Neutrophil (primary cell): ENCODE measurements around the gene BORCS5.
A peak's percentile ranks its signal among the peaks of the same experiment; 100 is the strongest.

ENCODE experiments used
- H3K27ac ChIP-seq: fragments of 200-600 bp; sonication (generic); 2 replicates; pipeline ENCODE4 v1.5.1; 2016; ENCODE audit warnings: mild to moderate bottlenecking, moderate library complexity
- H3K27me3 ChIP-seq: fragments of 200-600 bp; sonication (generic); 2 replicates; pipeline ENCODE4 v1.6.0; 2016; ENCODE audit warnings: mild to moderate bottlenecking
- H3K36me3 ChIP-seq: fragments of 200-600 bp; sonication (generic); 2 replicates; pipeline ENCODE4 v1.5.1; 2017
- H3K4me1 ChIP-seq, 2 experiments: fragments of 200-600 bp in 1 of 2; sonication (generic) in 1 of 2; 1 replicate in 1 of 2; 2 replicates in 1 of 2; pipeline versions ENCODE4 v1.5.1 to v1.6.1; 2013 to 2016; ENCODE audit warnings: low read depth in 1 of 2, low read length in 1 of 2, mild to moderate bottlenecking in 1 of 2, moderate library complexity in 1 of 2; ENCODE audit not compliant: control insufficient read depth in 1 of 2, insufficient read depth in 1 of 2
- H3K4me3 ChIP-seq, 2 experiments: fragments of 200-600 bp in 1 of 2; sonication (generic) in 1 of 2; 1 replicate in 1 of 2; 2 replicates in 1 of 2; pipeline ENCODE4 v1.5.1; 2013 to 2016; ENCODE audit warnings: low read depth in 1 of 2, low read length in 1 of 2, mild to moderate bottlenecking in 1 of 2, moderate library complexity in 1 of 2
- H3K9me3 ChIP-seq: fragments of 200-600 bp; sonication (generic); 2 replicates; pipeline ENCODE4 v1.5.1; 2016
- CTCF ChIP-seq: fragments of 200-600 bp; sonication (generic); IDR thresholded peaks from 2 replicates; pipeline ENCODE4 v1.5.1; 2016; ENCODE audit warnings: antibody characterized with exemption

Gene BORCS5

DNA sequence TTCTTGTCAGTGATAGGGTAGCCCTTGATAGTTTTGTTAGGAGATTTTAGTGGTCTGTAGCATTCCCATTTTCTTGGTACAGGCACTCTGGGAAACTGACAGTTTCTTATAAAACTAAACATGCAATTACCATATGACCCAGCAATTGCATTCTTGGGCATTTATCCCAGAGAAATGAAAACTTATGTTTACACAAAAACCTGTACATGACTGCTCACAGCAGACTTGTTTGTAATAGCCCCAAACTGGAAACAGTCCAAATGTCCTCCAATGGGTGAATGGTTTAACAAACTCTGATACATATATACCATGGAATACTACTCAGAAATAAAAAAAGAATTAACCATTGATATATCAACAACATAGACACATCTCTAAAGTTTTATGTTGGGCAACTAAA, 75.5 kb downstream of the BORCS5 start:
- H3K4me1 ChIP-seq: peaks cover 5 to 7% of the 10 kb centered on the region in 2 experiments
- no peak overlapping the region for H3K27ac ChIP-seq
- TF ChIP-seq CTCF: no peak

DNA sequence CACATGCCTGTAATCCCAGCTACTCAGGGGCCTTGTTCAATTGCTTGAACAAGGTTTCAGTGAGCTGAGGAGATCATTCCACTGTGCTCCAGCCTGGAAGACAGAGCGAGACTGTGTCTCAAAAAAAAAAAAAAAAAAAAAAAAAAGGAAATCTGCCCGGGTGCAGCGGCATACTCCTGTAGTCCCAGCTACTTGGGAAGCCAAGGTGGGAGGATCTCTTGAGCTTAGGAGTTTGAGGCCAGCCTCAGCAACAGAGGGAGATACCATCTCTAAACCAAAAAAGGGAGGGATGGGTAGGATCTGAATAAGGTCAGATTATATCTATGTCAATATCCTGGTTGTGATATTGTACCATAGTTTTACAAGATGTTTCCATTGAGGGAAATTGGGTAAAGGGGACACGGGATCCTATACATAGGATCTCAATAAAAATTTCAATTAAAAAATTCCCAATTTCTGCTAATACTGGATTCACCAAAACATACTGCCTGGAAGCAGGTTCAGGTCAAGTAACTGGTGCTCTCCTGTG, 76.4 kb downstream of the BORCS5 start:
- Histone ChIP-seq H3K4me1 (peaks cover 0 to 2% of the 10 kb centered on the region in 2 experiments), H3K9me3 (no peaks in the 10 kb centered on the region), H3K4me3 (no peak overlapping the region), H3K36me3 (peaks cover 12% of the 10 kb centered on the region), H3K27ac (no peak overlapping the region), H3K27me3 (no peaks in the 10 kb centered on the region)
- TF ChIP-seq CTCF: no peak

More for the DNA sequence above, 75.5 kb downstream of the BORCS5 start:
- no peaks in the 10 kb centered on the region for H3K9me3 ChIP-seq
- peaks cover 12% of the 10 kb centered on the region for H3K36me3 ChIP-seq
- no peak overlapping the region for H3K4me3 ChIP-seq
- no peaks in the 10 kb centered on the region for H3K27me3 ChIP-seq

- Histone ChIP-seq H3K27ac (no peak overlapping the region), H3K36me3 (peaks cover 12% of the 10 kb centered on the region), H3K4me3 (no peak overlapping the region), H3K9me3 (no peaks in the 10 kb centered on the region), H3K4me1 (peaks cover 15 to 21% of the 10 kb centered on the region in 2 experiments), H3K27me3 (no peaks in the 10 kb centered on the region)
- no peak for TF ChIP-seq CTCF
Observed at GRCh38 chr12:12436831-12437345, 80.0 kb downstream of the BORCS5 start.

GRCh38 chr12:12439636-12440035, 82.8 kb downstream of the BORCS5 start:
- no peaks in the 10 kb centered on the region for H3K27me3 ChIP-seq
- peak overlapping the region; percentile 38 for H3K27ac ChIP-seq
- H3K9me3 ChIP-seq: no peaks in the 10 kb centered on the region
- peaks cover 15 to 21% of the 10 kb centered on the region in 2 experiments for H3K4me1 ChIP-seq
- H3K4me3 ChIP-seq: no peak overlapping the region
- no peak for TF ChIP-seq CTCF
- peaks cover 12% of the 10 kb centered on the region for H3K36me3 ChIP-seq

- Histone ChIP-seq H3K4me3 (no peak overlapping the region), H3K36me3 (peaks cover 7% of the 10 kb centered on the region), H3K9me3 (no peaks in the 10 kb centered on the region), H3K27ac (no peak overlapping the region), H3K4me1 (peaks cover 15 to 21% of the 10 kb centered on the region in 2 experiments), H3K27me3 (no peaks in the 10 kb centered on the region)
- TF ChIP-seq CTCF: no peak
Observed at GRCh38 chr12:12440784-12441428, 84.0 kb downstream of the BORCS5 start.
